K562 (cell line): ENCODE results near the gene ZNF322.
"Not testable (repeated sequence)": the region's sequence is repeated elsewhere in the genome, so short reads cannot be mapped to it uniquely, and the experiment has no call there.

Experiments used
- CBX5 ChIP-seq: IDR thresholded peaks from 2 replicates; pipeline ENCODE4 v1.6.1; 2014; ENCODE audit warnings: low read depth, borderline replicate concordance
- GTF2A2 ChIP-seq: IDR thresholded peaks from 2 replicates; pipeline ENCODE4 v1.6.1; 2016; ENCODE audit warnings: mild to moderate bottlenecking, missing genetic modification characterization, missing compliant biosample characterization
- LEF1 ChIP-seq: fragments of 450-650 bp; IDR thresholded peaks from 2 replicates; pipeline ENCODE4 v1.6.1; 2016; ENCODE audit warnings: mild to moderate bottlenecking
- NBN ChIP-seq: fragments of 450-650 bp; IDR thresholded peaks from 2 replicates; pipeline ENCODE4 v1.6.1; 2016; ENCODE audit warnings: low read depth, mild to moderate bottlenecking
- SIRT6 ChIP-seq: IDR thresholded peaks from one replicate; pipeline ENCODE4 v1.6.1; 2012; ENCODE audit warnings: low read depth, mild to moderate bottlenecking, control low read depth, inconsistent platforms, low read length, moderate library complexity
- SP1 ChIP-seq: sonication (generic); formaldehyde crosslinking; IDR thresholded peaks from 2 replicates; pipeline ENCODE4 v1.8.1; 2022; ENCODE audit warnings: mild to moderate bottlenecking, missing genetic modification reagents
- YY1 ChIP-seq, 3 experiments: IDR thresholded peaks; 2 replicates each; pipeline ENCODE4 v1.6.1; 2011; ENCODE audit warnings: low read length in 2 of 3, mild to moderate bottlenecking in 2 of 3, moderate library complexity in 2 of 3, borderline replicate concordance in 1 of 3, control low read depth in 1 of 3, low read depth in 1 of 3; ENCODE audit not compliant: insufficient read depth in 3 of 3, insufficient replicate concordance in 2 of 3, control insufficient read depth in 1 of 3, insufficient read length in 1 of 3; ENCODE audit errors: extremely low read depth in 1 of 3
- TF ChIP-seq, protein P1 (sequence below), 3 experiments: IDR thresholded peaks in 2 of 3; conservative IDR thresholded peaks in 1 of 3; 2 replicates each; pipeline ENCODE4 v1.5.1; 2011 to 2012; ENCODE audit warnings: low read length in 3 of 3, mild to moderate bottlenecking in 3 of 3, control low read depth in 2 of 3, improper control_type of control experiment in 1 of 3, inconsistent platforms in 1 of 3, low read depth in 1 of 3, mixed read lengths in 1 of 3, moderate library complexity in 1 of 3; ENCODE audit not compliant: insufficient read depth in 2 of 3

DNA sequence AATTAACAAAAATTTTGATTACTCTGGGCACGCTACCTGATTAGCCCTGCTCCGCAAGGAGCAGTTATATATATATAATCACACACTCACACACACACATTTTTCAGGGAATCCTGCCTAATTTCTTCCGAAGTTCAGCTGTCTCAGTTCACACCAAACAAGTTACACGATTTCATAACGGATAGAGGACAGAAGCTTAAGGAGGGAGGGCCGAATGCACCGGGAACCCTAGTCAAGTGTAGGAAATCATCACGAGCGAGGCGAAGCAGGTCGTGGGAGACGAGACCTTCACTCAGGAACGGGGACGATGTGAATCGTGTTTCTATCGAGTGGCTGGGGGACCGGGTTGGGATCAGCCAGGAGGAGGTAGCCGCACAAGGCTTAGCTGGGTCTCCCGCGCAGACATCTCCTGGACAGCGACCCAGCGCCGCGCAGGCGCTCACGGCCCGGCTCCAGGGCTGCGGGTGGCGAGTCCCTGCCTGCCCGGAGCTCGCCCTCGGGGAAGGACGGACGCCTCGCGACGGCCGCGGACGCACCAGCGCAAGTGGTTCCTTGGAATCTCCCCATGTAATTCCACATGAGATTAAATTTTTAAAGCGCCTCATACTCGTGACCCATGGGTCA, 29.9 kb upstream of the ZNF322 start:
- TF ChIP-seq NBN; SIRT6; YY1 (IDR thresholded peaks at IDR 0.05; ENCODE audit: borderline replicate concordance in 1 of 3, control insufficient read depth in 1 of 3, extremely low read depth in 1 of 3, insufficient read depth in 3 of 3, insufficient read length in 1 of 3, insufficient replicate concordance in 2 of 3, low read depth in 1 of 3, low read length in 2 of 3); GTF2A2 (tag); CBX5; SP1 (CRISPR knock-in tag); LEF1: not testable (repeated sequence)
- TF ChIP-seq, protein P1, sequence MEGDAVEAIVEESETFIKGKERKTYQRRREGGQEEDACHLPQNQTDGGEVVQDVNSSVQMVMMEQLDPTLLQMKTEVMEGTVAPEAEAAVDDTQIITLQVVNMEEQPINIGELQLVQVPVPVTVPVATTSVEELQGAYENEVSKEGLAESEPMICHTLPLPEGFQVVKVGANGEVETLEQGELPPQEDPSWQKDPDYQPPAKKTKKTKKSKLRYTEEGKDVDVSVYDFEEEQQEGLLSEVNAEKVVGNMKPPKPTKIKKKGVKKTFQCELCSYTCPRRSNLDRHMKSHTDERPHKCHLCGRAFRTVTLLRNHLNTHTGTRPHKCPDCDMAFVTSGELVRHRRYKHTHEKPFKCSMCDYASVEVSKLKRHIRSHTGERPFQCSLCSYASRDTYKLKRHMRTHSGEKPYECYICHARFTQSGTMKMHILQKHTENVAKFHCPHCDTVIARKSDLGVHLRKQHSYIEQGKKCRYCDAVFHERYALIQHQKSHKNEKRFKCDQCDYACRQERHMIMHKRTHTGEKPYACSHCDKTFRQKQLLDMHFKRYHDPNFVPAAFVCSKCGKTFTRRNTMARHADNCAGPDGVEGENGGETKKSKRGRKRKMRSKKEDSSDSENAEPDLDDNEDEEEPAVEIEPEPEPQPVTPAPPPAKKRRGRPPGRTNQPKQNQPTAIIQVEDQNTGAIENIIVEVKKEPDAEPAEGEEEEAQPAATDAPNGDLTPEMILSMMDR (IDR thresholded peaks at IDR 0.05 in 2 of 3, conservative IDR thresholded peaks at IDR 0.05 in 1 of 3; ENCODE audit: insufficient read depth in 2 of 3, low read depth in 1 of 3, low read length in 3 of 3): not testable (repeated sequence)
